Nephron progenitor cell (in vitro differentiated cells): ENCODE measurements around the gene ALG8.

ENCODE experiments used
- DNase-seq: peaks from one replicate; pipeline ENCODE4 v3.0.0; 2021
- H3K27ac Mint-ChIP-seq: 2 replicates; pipeline ENCODE4 v1.8.0; 2021; ENCODE audit warnings: mild to moderate bottlenecking, moderate library complexity, mixed read lengths
- H3K27me3 Mint-ChIP-seq: 2 replicates; pipeline ENCODE4 v1.8.0; 2021; ENCODE audit warnings: mild to moderate bottlenecking, low read depth, mixed read lengths; ENCODE audit not compliant: poor library complexity
- H3K36me3 Mint-ChIP-seq: 2 replicates; pipeline ENCODE4 v1.8.0; 2021; ENCODE audit warnings: low read depth, mixed read lengths
- H3K4me1 Mint-ChIP-seq: 2 replicates; pipeline ENCODE4 v1.8.0; 2021; ENCODE audit warnings: mixed read lengths
- H3K4me3 Mint-ChIP-seq: 2 replicates; pipeline ENCODE4 v1.8.0; 2021; ENCODE audit warnings: mild to moderate bottlenecking, moderate library complexity, mixed read lengths
- H3K9me3 Mint-ChIP-seq: 2 replicates; pipeline ENCODE4 v1.8.0; 2021; ENCODE audit warnings: mild to moderate bottlenecking, moderate library complexity, mixed read lengths
- TF ChIP-seq, protein P1 (sequence below): fragments of 200-600 bp; sonication (generic); IDR thresholded peaks from 2 replicates; pipeline ENCODE4 v1.5.0; 2021; ENCODE audit warnings: antibody characterized with exemption

ALG8 gene

DNA sequence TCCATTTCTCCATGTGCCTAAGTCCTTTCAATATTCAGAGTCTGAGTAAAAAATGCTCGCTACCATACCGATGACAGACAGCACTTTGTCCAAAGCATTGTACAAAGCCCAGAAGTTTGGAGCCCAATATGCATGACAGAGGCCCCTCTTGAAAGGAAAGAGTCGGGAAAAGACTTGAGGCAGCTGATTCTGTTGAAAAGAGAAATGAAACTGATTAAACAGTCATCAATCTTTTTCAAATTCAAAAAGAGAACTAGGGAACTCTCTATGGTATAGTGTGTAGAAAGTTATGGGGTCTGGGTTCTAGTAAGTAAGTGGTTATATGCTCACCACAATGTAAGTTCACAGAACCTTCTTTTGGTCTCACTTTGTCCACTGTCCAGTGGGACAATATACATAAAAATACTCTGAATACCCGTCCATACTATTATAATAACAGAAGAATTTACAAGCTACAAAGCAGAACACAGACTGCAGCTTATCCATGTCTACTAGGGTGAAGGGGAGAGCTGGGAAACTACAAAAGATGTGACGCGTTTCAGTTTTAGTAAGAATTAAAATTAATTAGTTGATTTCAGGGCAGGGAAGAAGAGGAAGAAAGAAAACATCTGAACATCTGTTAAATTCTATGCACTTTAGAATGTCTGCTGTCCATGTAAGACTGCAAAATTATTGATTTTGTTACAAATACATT, 26.7 kb downstream of the ALG8 start:
- DNase-seq = no peak
- H3K27me3 Mint-ChIP-seq = no peaks in the 10 kb centered on the region
- H3K9me3 Mint-ChIP-seq = no peaks in the 10 kb centered on the region
- H3K27ac Mint-ChIP-seq = no peak overlapping the region
- TF ChIP-seq, protein P1, sequence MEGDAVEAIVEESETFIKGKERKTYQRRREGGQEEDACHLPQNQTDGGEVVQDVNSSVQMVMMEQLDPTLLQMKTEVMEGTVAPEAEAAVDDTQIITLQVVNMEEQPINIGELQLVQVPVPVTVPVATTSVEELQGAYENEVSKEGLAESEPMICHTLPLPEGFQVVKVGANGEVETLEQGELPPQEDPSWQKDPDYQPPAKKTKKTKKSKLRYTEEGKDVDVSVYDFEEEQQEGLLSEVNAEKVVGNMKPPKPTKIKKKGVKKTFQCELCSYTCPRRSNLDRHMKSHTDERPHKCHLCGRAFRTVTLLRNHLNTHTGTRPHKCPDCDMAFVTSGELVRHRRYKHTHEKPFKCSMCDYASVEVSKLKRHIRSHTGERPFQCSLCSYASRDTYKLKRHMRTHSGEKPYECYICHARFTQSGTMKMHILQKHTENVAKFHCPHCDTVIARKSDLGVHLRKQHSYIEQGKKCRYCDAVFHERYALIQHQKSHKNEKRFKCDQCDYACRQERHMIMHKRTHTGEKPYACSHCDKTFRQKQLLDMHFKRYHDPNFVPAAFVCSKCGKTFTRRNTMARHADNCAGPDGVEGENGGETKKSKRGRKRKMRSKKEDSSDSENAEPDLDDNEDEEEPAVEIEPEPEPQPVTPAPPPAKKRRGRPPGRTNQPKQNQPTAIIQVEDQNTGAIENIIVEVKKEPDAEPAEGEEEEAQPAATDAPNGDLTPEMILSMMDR = no peak
- H3K4me1 Mint-ChIP-seq = no peaks in the 10 kb centered on the region
- peaks cover 47% of the 10 kb centered on the region for H3K36me3 Mint-ChIP-seq
- H3K4me3 Mint-ChIP-seq = no peak overlapping the region

DNA sequence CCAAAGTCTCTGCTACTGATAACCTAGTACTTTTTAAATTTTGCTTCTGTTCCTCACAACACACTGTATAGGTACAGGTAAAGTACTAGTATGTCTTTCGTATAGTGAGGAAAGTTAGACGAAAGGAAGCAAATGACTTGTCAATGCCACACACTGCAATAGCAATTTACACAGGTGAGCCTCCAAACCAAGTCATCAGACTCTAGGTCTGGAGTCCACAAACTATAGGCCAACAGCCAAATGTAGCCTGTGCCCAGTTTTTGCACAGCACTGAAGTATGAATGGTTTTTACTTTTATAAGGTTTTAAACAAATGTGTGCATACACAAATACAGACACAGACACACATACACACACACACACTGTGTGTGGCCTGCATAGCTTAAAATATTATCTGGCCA, 28.1 kb downstream of the ALG8 start:
- Mint-ChIP-seq H3K4me3 (no peak overlapping the region), H3K9me3 (no peaks in the 10 kb centered on the region), H3K4me1 (no peaks in the 10 kb centered on the region), H3K27me3 (no peaks in the 10 kb centered on the region), H3K27ac (no peak overlapping the region), H3K36me3 (peaks cover 40% of the 10 kb centered on the region)
- TF ChIP-seq, protein P1 = no peak
- no peak for DNase-seq

DNA sequence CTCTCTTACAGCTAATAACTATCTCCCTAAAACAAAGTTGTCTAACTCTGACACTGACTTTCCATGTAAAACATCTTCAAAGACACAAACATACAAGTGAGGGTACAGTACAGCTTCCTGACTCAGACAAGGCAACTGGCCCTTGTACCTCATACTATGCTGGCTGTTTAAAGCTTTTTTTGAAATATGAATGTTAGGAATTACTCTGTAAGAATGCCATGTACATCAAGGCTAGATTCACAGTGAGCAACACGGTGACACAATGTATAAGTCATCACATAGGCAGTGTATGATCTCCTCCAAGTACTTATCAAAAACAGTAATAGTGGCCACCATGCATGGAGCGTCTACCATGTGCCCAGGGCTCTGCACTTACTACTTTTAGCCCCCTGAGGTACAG, 28.6 kb downstream of the ALG8 start:
- no peak overlapping the region for H3K27ac Mint-ChIP-seq
- H3K4me3 Mint-ChIP-seq = no peak overlapping the region
- no peaks in the 10 kb centered on the region for H3K27me3 Mint-ChIP-seq
- no peaks in the 10 kb centered on the region for H3K4me1 Mint-ChIP-seq
- H3K36me3 Mint-ChIP-seq = peaks cover 41% of the 10 kb centered on the region
- DNase-seq = no peak
- TF ChIP-seq, protein P1 = no peak
- no peaks in the 10 kb centered on the region for H3K9me3 Mint-ChIP-seq

GRCh38 chr11:78110351-78110750, 29.1 kb downstream of the ALG8 start:
- TF ChIP-seq, protein P1 = no peak
- peaks cover 41% of the 10 kb centered on the region for H3K36me3 Mint-ChIP-seq
- no peaks in the 10 kb centered on the region for H3K4me1 Mint-ChIP-seq
- no peak overlapping the region for H3K27ac Mint-ChIP-seq
- H3K27me3 Mint-ChIP-seq = no peaks in the 10 kb centered on the region
- DNase-seq = no peak
- no peaks in the 10 kb centered on the region for H3K9me3 Mint-ChIP-seq
- H3K4me3 Mint-ChIP-seq = no peak overlapping the region

GRCh38 chr11:78109081-78110015, 30.1 kb downstream of the ALG8 start:
- Mint-ChIP-seq H3K27ac (peak overlapping the region; percentile 54), H3K27me3 (no peaks in the 10 kb centered on the region), H3K9me3 (no peaks in the 10 kb centered on the region), H3K36me3 (peaks cover 40% of the 10 kb centered on the region), H3K4me3 (no peak overlapping the region), H3K4me1 (no peaks in the 10 kb centered on the region)
- TF ChIP-seq, protein P1 = no peak
- no peak for DNase-seq
